ENCODE results near the gene AP2B1.

AP2B1 gene

DNA sequence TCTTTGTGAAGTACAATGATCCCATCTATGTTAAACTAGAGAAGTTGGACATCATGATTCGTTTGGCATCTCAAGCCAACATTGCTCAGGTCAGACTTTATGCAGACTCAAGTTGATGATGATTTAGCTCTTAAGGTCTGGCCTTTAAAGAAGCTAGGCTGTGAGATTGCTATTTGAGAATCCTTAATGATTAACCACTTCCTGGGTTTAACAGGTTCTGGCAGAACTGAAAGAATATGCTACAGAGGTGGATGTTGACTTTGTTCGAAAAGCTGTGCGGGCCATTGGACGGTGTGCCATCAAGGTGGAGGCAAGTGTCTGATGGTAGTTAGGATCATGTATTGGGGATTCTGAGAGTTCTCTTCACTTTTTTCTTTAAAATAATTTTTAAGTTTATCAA lies 40.3 kb downstream of the AP2B1 start:
- DNase-seq (ENCODE audit: low read depth in 1 of 2, low spot score in 1 of 2), result no peak

DNA sequence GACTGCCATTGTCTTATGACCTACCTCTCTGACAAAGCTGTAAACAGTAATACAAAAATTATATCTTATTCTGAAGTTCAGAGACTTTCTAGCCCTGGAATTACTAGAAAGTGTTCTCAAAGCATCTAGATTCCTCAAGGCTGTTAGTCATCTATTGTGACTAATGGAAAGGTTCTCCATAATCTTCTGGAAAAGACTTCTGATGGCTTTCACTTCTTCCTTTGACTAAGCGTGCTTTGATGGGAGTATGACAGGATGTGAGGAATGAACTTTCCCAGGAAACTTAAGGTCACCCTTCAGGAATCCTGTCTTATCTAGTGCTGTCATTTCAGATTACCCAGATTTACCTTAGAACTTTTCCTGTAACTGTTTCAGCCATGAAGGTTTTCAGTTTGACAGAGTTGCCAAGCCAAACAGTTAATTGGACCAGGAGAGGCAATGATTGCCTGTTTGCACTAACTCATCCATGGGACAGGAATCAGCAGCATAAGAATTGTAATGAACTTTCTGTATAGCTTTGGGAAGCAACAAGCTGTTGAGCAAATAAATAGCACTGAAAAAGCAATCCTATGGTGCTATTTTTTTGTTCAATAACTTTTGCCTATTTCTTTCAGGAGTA lies 43.5 kb downstream of the AP2B1 start:
- DNase-seq (ENCODE audit: low read depth in 1 of 2, low spot score in 1 of 2), result no peak

DNA sequence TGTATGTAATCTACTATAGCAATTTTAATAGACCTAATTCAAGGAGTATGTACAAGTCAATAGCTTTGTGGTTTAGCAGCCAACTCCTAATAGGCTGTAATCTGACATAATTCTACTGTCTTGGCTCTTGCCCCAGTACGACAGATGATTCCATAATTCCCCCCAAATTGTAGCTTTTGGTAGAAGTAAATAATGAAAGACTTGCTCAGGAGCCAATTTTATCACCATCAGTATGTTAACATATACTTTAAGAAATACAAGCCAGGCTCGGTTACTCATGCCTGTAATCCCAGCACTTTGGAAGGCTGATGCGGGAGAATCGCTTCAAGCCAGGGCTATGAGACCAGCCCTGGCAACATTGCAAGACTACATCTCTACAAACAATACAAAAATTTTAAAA lies 53.9 kb downstream of the AP2B1 start:
- no peak for DNase-seq (ENCODE audit: low read depth in 1 of 2, low spot score in 1 of 2)

DNA sequence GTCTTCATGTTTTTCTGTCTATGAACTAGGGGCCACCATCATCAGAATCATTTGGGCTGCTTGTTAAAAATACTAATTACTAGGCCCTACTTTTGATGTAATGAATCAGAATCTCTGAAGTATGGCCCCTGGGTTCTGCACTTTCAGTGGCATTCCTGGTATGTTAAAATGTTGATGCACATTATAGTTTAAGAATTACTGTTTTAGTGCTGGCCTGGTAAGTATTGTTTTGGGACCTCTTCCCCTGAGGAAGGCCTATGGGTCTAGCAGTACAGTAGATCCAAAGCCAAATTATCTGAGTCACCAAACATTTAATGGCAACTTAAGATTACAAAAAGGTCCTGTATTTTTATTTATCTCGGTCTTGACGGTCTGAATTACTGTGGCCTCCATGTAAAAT lies 58.8 kb downstream of the AP2B1 start:
- no peak for DNase-seq (ENCODE audit: low read depth in 1 of 2, low spot score in 1 of 2)

DNA sequence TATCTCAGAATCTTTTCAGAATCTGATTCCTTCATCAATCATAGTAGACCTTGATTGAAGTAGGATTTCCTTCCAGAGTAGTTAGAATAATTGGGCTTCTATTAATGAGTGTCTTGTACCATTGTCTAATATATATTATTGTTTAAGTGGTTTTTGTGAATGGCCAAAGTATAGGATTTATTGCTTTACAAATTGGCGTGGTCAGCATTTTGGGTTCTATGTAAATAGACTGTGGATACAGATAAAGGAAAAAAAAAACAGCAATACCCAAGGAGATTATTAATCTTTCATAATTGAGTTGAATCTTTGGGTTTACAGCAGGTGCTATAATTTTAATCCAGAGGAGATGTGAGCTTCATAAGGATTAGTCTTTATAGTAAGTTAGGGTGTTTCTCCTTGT lies 64.3 kb downstream of the AP2B1 start:
- no peak for DNase-seq (ENCODE audit: low read depth in 1 of 2, low spot score in 1 of 2)

GRCh38 chr17:35653619-35654361 lies 66.7 kb downstream of the AP2B1 start:
- no peak for DNase-seq (ENCODE audit: low read depth in 1 of 2, low spot score in 1 of 2)

GRCh38 chr17:35655303-35655702 lies 68.2 kb downstream of the AP2B1 start:
- DNase-seq (ENCODE audit: low read depth in 1 of 2, low spot score in 1 of 2), result no peak

DNA sequence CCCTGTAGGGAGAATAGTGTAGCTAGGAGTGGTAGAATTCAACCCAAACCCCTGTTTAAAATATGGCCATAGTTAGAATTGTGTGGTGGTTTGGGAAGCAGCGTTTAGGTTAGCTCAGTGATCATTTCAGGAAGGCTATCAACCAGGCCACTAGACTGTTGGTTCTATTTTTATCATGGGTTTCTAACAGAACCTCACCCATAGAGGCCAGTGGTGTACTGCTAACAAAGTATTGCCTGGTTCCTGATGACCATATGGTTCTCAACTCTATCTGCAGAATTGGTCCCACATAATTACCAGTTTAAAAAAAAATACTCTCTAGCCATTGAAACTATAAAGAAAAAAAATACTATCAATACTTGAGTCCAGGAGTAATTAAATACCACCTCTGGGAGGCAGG lies 73.8 kb downstream of the AP2B1 start:
- no peak for DNase-seq (ENCODE audit: low read depth in 1 of 2, low spot score in 1 of 2)

DNA sequence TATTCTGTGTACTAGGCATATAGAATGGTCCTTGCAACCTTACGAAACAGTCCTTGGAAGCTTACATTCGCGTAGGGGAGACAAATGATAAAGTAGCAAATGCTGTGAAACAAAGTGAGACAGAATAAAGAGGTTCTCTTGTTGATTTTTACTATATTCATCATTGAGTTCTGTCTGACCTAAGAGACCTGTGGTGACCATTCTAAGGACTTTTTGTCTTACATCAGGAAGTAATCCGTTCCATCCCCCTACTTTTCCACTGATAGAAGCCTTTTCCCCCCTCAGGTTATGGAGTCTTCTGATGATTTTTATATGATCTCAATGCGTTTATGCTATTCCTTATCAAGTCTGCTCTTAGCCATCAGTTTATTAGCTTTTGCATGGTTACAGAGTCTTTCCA lies 77.6 kb downstream of the AP2B1 start:
- DNase-seq (ENCODE audit: low read depth in 1 of 2, low spot score in 1 of 2), result no peak

DNA sequence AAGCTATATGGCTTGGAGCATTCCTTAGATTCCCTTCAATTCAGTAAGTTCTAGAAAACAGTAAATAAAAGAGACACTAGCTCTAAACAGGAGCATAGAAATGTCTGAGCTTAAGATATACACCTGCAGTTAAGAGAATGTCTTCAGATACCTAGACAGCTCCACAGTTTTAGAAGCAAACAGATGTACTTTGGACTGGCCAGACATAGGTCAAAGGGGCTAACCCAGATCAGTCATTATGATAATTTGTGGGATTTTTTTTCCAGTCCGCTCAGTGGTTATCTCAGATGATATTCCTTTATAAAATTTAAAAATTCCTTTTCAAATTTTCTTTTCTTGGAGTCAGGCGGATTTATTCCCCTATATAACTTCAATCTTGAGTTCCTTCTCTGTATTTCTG lies 78.5 kb downstream of the AP2B1 start:
- no peak for DNase-seq (ENCODE audit: low read depth in 1 of 2, low spot score in 1 of 2)

GRCh38 chr17:35666070-35666469 lies 78.9 kb downstream of the AP2B1 start:
- no peak for DNase-seq (ENCODE audit: low read depth in 1 of 2, low spot score in 1 of 2)

DNA sequence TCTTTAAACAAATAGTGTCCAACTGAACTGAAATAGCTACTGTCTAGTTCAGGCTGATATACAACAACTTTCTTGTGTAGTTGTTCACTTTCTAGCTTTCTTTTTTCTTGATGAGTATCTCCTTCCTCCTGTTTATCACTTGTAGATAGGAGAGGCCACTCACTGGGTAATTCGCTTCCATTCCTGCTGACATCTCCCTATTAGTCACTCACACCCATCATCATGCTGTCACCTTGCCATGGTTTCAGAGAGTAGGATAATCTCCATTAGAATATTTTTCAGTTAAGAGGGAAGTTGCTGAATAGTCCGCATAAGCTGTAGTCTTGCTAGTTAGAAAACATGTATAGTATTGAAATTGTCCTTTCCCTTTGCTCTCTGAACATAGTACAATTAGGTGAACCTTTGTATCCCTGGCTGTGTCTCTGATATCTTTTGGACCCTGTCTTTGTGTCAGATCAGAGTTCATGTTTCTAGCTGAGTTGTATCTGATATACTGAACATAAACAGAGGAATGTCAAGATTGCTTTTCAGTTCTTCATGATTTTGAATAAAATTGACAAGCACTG lies 79.9 kb downstream of the AP2B1 start:
- DNase-seq (ENCODE audit: low read depth in 1 of 2, low spot score in 1 of 2), result no peak

DNA sequence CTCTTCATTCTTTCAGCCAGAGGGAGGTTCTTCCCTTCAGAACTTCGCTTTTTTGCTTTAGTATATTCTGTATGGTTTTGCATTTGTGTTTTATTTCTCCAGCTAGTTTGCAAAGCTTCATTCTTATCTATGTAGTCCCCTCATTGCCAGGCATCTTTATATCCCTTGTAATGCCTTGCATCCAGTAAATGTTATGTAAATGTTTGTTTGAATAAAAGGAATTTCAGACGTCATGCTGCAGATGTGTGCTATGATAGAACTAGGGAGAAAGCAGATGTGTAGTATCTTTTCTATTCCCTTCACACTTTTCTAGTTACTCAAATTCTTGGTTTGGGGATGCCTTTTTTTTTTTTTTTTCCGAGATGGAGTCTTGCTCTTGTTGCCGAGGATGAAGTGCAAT lies 81.7 kb downstream of the AP2B1 start:
- no peak for DNase-seq (ENCODE audit: low read depth in 1 of 2, low spot score in 1 of 2)

GRCh38 chr17:35674552-35674951 lies 87.4 kb downstream of the AP2B1 start:
- no peak for DNase-seq (ENCODE audit: low read depth in 1 of 2, low spot score in 1 of 2)

DNA sequence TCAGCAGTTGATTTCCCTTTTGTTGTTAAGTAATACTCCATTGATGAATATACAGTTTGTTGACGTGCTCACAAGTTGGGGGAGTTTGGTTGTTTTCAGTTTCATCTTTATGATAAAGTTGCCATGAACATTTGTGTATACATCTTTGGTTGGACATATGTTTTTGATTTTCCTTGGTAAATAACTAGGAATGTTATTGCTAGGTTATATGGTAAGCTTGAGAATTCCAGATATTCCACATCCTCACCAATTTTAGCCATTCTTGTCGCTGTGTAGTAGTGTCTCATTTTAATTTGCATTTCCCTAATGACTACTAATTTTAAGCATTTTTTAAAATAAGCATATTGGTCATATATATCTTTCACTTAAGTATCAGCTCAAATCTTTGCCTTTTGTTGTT lies 89.3 kb downstream of the AP2B1 start:
- no peak for DNase-seq (ENCODE audit: low read depth in 1 of 2, low spot score in 1 of 2)

GRCh38 chr17:35679007-35679682 lies 92.0 kb downstream of the AP2B1 start:
- DNase-seq (ENCODE audit: low read depth in 1 of 2, low spot score in 1 of 2), result no peak

DNA sequence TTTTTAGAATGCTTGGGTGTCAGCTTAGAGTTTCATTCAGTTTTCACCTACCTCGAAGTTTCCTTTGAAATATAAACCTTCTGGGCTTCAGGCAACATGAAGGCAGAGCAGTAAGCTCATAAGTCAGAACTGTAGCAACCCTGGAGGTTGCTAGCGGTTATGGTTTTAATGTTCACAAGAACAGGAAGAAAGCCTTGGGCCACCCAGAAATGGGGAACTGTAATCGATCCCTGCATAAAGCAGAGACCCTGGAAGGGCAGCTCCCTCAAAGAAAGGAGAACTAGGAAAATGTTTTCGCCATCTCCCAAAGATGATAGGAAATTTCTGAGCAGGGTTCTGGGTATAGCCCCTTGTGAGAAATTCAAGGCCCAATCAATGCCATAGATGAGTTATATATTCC lies 96.5 kb downstream of the AP2B1 start:
- DNase-seq (ENCODE audit: low read depth in 1 of 2, low spot score in 1 of 2), result no peak

GRCh38 chr17:35684055-35684802 lies 97.1 kb downstream of the AP2B1 start:
- DNase-seq (ENCODE audit: low read depth in 1 of 2, low spot score in 1 of 2), result no peak

DNA sequence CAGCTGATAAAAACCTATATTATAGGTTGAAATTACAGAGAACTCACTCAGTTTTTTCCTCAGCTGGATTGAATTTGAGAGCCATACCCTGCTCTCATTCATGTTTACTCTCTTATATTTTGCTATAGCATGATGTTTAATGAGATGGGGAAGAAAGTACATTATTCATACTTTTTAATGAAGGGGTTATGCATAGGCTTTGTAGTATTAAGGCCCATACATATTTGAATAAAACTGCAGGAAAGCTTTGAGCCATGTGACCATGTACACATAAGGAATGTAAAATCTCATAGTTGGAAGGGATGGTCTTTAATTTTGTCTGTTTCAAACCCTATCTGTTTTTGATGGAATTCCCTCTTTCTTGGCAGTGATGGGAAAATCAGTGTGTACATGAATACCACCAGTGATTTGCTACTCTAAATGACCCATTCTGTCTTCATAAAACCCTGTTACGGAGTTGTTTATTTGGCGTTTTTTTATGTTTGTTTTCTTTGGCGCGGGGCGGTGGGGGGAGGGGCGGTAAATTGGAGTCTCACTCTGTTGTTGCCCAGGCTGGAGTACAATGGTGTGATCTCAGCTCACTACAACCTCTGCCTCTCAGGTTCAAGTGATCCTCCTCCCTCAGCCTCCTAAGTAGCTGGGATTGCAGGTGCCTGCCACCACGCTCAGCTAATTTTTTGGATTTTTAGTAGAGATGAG lies 105.5 kb downstream of the AP2B1 start:
- DNase-seq (ENCODE audit: low read depth in 1 of 2, low spot score in 1 of 2), result no peak

- no peak for DNase-seq (ENCODE audit: low read depth in 1 of 2, low spot score in 1 of 2)
Observed at GRCh38 chr17:35693662-35694061, 106.5 kb downstream of the AP2B1 start.

DNA sequence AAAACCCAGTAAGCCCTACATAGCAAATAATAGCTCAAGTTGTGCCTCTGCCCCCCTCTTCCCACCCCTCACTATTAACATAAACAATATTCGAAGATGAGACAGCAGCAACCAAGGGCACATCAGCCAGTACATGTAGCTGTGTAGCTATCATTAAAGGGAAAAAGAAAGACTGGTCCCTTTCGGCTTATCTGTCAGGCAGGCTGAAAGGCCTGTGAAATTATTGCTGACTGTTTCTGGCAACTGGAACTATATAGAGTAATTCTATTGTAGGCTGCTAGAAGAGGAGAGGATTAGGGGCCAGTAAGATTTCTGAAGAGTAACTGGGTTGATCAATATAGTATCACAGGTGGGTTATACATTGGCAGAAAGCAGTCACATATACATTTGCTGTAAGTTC lies 107.8 kb downstream of the AP2B1 start:
- no peak for DNase-seq (ENCODE audit: low read depth in 1 of 2, low spot score in 1 of 2)
